Gastroesophageal sphincter (tissue), 4 donors: Measurements from ENCODE around the gene CR2. TPM values are rescaled to one million over a fixed set of nuclear protein-coding genes. Genes with fewer than 3 reads are reported as not detected.
"Not testable (repeated sequence)": the region's sequence is repeated elsewhere in the genome, so short reads cannot be mapped to it uniquely, and the experiment has no call there.

Experiments used
- ATAC-seq: fragments of 150-250 bp; one replicate; pipeline ENCODE4 v1.9.1; 2016; ENCODE audit warnings: mild to moderate bottlenecking, moderate library complexity
- H3K27ac ChIP-seq, 4 donors: fragments of 200-600 bp; sonication (generic) in 3 of 4; 1 replicate in 3 of 4; 2 replicates in 1 of 4; pipeline ENCODE4 v1.5.1; 2016 to 2019
- H3K27me3 ChIP-seq: fragments of 200-600 bp; sonication (generic); one replicate; pipeline ENCODE4 v1.5.1; 2019
- H3K36me3 ChIP-seq, 2 donors: fragments of 200-600 bp; sonication (generic); one replicate each; pipeline ENCODE4 v1.5.1; 2019; ENCODE audit warnings: control low read depth in 1 of 2
- H3K4me1 ChIP-seq, 3 donors: fragments of 200-600 bp; sonication (generic); 1 replicate in 2 of 3; 2 replicates in 1 of 3; pipeline ENCODE4 v1.5.1; 2016 to 2019; ENCODE audit warnings: control low read depth in 2 of 3
- H3K4me3 ChIP-seq, 2 donors: fragments of 200-600 bp; sonication (generic); one replicate each; pipeline ENCODE4 v1.5.1; 2019; ENCODE audit warnings: mild to moderate bottlenecking in 1 of 2, moderate library complexity in 1 of 2
- H3K9me3 ChIP-seq, 3 donors: fragments of 200-600 bp; sonication (generic); one replicate each; pipeline ENCODE4 v1.5.1; 2017 to 2019; ENCODE audit warnings: control low read depth in 2 of 3
- WGBS, 2 donors: methylation state at CpG; one replicate each; pipeline ENCODE4 v1.1.5; 2018; ENCODE audit warnings: low coverage in 1 of 2; 5-methylcytosine and 5-hydroxymethylcytosine counted together
- total RNA-seq, 4 donors: library from RNA; depleted of rRNA; stranded (reverse); fragments of >200 nt; gene quantifications; one replicate each; pipeline ENCODE4 v1.1.0, GENCODE V29; 2016

CR2 gene
- total RNA-seq, 4 donors from 2014 or later: 0.13 to 1.0 TPM; not detected in 2

DNA sequence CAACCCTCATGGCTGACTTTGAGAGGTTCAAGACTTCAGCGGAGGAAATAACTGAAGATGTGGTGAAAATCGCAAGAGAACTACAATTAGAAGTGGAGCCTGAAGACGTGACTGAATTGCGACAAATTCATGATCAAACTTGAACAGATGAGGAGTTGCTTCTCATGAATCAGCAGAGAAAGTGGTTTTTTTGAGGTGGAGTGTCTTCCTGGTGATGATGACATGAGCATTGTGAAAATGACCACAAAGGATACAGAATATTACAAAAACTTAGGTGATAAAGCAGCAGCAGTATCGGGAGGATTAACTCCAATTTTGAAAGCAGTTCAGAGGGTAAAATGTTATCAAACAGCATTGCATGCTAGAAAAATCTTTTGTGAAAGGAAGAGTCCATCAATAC is 82.1 kb downstream of the CR2 start:
- not testable (repeated sequence) for H3K4me3 ChIP-seq, H3K27me3 ChIP-seq, H3K4me1 ChIP-seq, ATAC-seq, H3K27ac ChIP-seq, H3K36me3 ChIP-seq, H3K9me3 ChIP-seq
- no CpG with 5 or more reads among the region's 5 CpGs for WGBS, 2 donors

Other genes with a start within 250 kb of the CR2 start
- gene CD55, start 132.7 kb upstream of the CR2 start, total RNA-seq: 10 to 100 TPM; 24.7 to 78.4 (median 41.5) TPM
- 10 to 100 TPM in 1 of 4 donors, 1 to 10 TPM in 3; 1.1 to 15.9 (median 4.3) TPM for gene CR1, start 41.8 kb downstream of the CR2 start, total RNA-seq
- not detected for gene CR1L, start 190.8 kb downstream of the CR2 start, total RNA-seq